Kidney (tissue), 14 donors: ENCODE data around the gene TTC39C. TPM values are rescaled to one million over a fixed set of nuclear protein-coding genes. Genes with fewer than 3 reads are reported as not detected.

ENCODE experiments used
- DNase-seq, 5 donors: peaks; one replicate each; pipeline ENCODE4 v3.0.0-alpha.2; 2013 to 2020
- FAIRE-seq: peaks from 2 replicates; lab custom pipeline; 2012; peaks lifted over from hg19 to GRCh38; lab: Jason Lieb, UNC
- H3K27ac ChIP-seq, 2 donors: one replicate each; pipeline ENCODE4 v1.7.0; 2013; ENCODE audit warnings: low read depth in 2 of 2, low read length in 2 of 2, inconsistent platforms in 1 of 2
- H3K27me3 ChIP-seq: one replicate; pipeline ENCODE4 v1.7.1; 2013; ENCODE audit warnings: low read length, inconsistent platforms; ENCODE audit not compliant: control insufficient read depth, insufficient read depth
- H3K36me3 ChIP-seq, 3 donors: one replicate each; pipeline versions ENCODE4 v1.7.0 to v1.7.1; 2013; ENCODE audit warnings: low read length in 3 of 3, control low read depth in 1 of 3, inconsistent platforms in 1 of 3; ENCODE audit not compliant: insufficient read depth in 3 of 3, control insufficient read depth in 2 of 3
- H3K4me1 ChIP-seq, 3 donors: one replicate each; pipeline versions ENCODE4 v1.7.0 to v1.7.1; 2013; ENCODE audit warnings: low read length in 3 of 3, inconsistent platforms in 1 of 3, low read depth in 1 of 3; ENCODE audit not compliant: control insufficient read depth in 2 of 3, insufficient read depth in 2 of 3
- H3K4me3 ChIP-seq, 3 donors: one replicate each; pipeline versions ENCODE4 v1.7.0 to v1.8.1; 2013; ENCODE audit warnings: low read length in 3 of 3, control low read depth in 1 of 3, inconsistent platforms in 1 of 3
- H3K9ac ChIP-seq, 3 donors: one replicate each; pipeline versions ENCODE4 v1.7.0 to v1.7.1; 2013; ENCODE audit warnings: low read length in 3 of 3, control low read depth in 1 of 3, inconsistent platforms in 1 of 3
- H3K9me3 ChIP-seq, 3 donors: one replicate each; pipeline versions ENCODE4 v1.7.0 to v1.7.1; 2013; ENCODE audit warnings: low read length in 3 of 3, control low read depth in 1 of 3, inconsistent platforms in 1 of 3; ENCODE audit not compliant: control insufficient read depth in 2 of 3, insufficient read depth in 1 of 3
- CTCF ChIP-seq: IDR thresholded peaks from 3 replicates; pipeline ENCODE4 v1.5.1; 2012; ENCODE audit warnings: mild to moderate bottlenecking, moderate library complexity, borderline replicate concordance; ENCODE audit not compliant: insufficient read depth; ENCODE audit errors: extremely low read depth
- intact Hi-C: fragments of 100-400 bp; cut with DNase I; formaldehyde crosslinking; loops from one replicate; pipeline ENCODE4 v1.11.1; 2022
- polyA plus RNA-seq: library from polyadenylated mRNA; stranded (reverse); fragments of 350-450 nt; fragmentation: Illumina TruSeq; extraction: RNeasy Lipid Tissue Mini Kit (QIAGEN cat#74804); gene quantifications from one replicate; pipeline ENCODE4 v1.2.3, GENCODE V29; 2014; ENCODE audit warnings: low read depth, low replicate concordance; ENCODE audit not compliant: insufficient read depth
- total RNA-seq: library from RNA; stranded (reverse); fragmentation: NEBNext Ultra II Directional; extraction: Animal tissue kit (Norgen Biotek cat#: 25700); gene quantifications from one replicate; pipeline ENCODE4 v1.2.1, GENCODE V29; 2021
- donor health status: control.
- donor health status: control.
- donor health status: control.
- donor health status: control.
- donor health status: control.
- donor health status: DM: yes; HTN: yes; CAD: no.
- donor health status: Normal renal cell carcinoma (clear cell type).

TTC39C gene
- total and polyA plus RNA-seq, 2 donors from 2014 or later, result 2.8 to 17.4 TPM

- no peaks in the 10 kb centered on the region for H3K36me3 ChIP-seq
- no peak for TF ChIP-seq CTCF
- DNase-seq, result peak in 3 of 5 donors; percentile 36 to 51 (median 38)
- no peaks in the 10 kb centered on the region for H3K9me3 ChIP-seq
- no peak for FAIRE-seq
- no peak overlapping the region for H3K9ac ChIP-seq
- intact Hi-C loops, result no loop called here
- no peaks in the 10 kb centered on the region for H3K4me1 ChIP-seq
- peak overlapping the region in 1 of 2 donors; percentile 60 for H3K27ac ChIP-seq
- no peak overlapping the region for H3K4me3 ChIP-seq
- no peaks in the 10 kb centered on the region for H3K27me3 ChIP-seq
These were observed 22.2 kb upstream of the TTC39C start for GRCh38 chr18:23992089-23992940.

GRCh38 chr18:23992941-23993280 lies 21.6 kb upstream of the TTC39C start:
- Histone ChIP-seq H3K4me3 (no peak overlapping the region), H3K36me3 (no peaks in the 10 kb centered on the region), H3K27me3 (no peaks in the 10 kb centered on the region), H3K9ac (no peak overlapping the region), H3K27ac (peak overlapping the region in 1 of 2 donors; percentile 60), H3K4me1 (no peaks in the 10 kb centered on the region), H3K9me3 (no peaks in the 10 kb centered on the region)
- FAIRE-seq (no peak), DNase-seq (no peak)
- TF ChIP-seq CTCF, result no peak
- intact Hi-C loops, result no loop called here

- H3K36me3 ChIP-seq, result no peaks in the 10 kb centered on the region
- intact Hi-C loops, result no loop called here
- DNase-seq (peak; percentile 43 to 84 (median 78)), FAIRE-seq (no peak)
- H3K4me3 ChIP-seq, result no peak overlapping the region
- H3K4me1 ChIP-seq, result no peaks in the 10 kb centered on the region
- H3K27me3 ChIP-seq, result no peaks in the 10 kb centered on the region
- no peak overlapping the region for H3K9ac ChIP-seq
- H3K9me3 ChIP-seq, result no peaks in the 10 kb centered on the region
- H3K27ac ChIP-seq, result no peak overlapping the region
- TF ChIP-seq CTCF, result no peak
These were observed 20.1 kb upstream of the TTC39C start for GRCh38 chr18:23994361-23994902.
